ENCODE data around the gene C1GALT1. TPM values are rescaled to one million over a fixed set of nuclear protein-coding genes. Genes with fewer than 3 reads are reported as not detected.

Gene C1GALT1
- total RNA-seq, 1 experiment from 2014 or later: 54.2 TPM

DNA sequence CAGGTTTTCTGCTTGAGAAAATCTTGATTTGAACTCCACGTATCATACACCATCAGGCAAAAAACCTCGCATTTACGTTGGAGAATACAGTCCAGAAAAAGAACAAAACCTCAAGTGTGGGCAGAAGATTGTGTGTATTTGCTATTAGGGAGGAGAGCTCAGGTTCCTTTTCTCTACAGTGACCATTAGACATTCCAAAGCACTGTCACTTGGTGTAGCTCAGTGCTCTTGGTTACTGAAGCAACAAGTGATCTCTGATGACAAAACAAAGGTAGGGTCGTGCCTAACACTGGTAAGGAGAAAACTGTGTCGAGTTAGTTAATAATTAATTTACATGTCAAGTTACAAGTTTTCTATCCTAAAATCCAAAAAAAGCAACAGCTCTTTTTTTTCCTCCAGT lies 72.6 kb downstream of the C1GALT1 start:
- H3K4me3 ChIP-seq: no peak overlapping the region
- H3K4me1 ChIP-seq (replicated peaks; ENCODE audit: insufficient read depth): no peaks in the 10 kb centered on the region
- no peak overlapping the region for H3K27ac ChIP-seq
- POLR2A ChIA-PET (ENCODE audit: unreplicated experiment): no interaction called here
- CTCF ChIA-PET: no interaction called here
- H3F3A ChIP-seq (ENCODE audit: insufficient read depth, low read depth): no peaks in the 10 kb centered on the region
- intact Hi-C loops (cut with micrococcal nuclease; ENCODE audit: unreplicated experiment): no loop called here
- H3K36me3 ChIP-seq (ENCODE audit: low read depth): no peaks in the 10 kb centered on the region
- no peaks in the 10 kb centered on the region for H3K79me2 ChIP-seq (ENCODE audit: low read depth)
- H2AFZ ChIP-seq: no peak overlapping the region
- no peaks in the 10 kb centered on the region; the same call in 1 of the 2 replicates for H3K9me3 ChIP-seq (ENCODE audit: insufficient read depth, low read depth)
- no peak for TF ChIP-seq EZH2 (IDR thresholded peaks at IDR 0.05; ENCODE audit: low read depth)
- TF ChIP-seq, protein P1, sequence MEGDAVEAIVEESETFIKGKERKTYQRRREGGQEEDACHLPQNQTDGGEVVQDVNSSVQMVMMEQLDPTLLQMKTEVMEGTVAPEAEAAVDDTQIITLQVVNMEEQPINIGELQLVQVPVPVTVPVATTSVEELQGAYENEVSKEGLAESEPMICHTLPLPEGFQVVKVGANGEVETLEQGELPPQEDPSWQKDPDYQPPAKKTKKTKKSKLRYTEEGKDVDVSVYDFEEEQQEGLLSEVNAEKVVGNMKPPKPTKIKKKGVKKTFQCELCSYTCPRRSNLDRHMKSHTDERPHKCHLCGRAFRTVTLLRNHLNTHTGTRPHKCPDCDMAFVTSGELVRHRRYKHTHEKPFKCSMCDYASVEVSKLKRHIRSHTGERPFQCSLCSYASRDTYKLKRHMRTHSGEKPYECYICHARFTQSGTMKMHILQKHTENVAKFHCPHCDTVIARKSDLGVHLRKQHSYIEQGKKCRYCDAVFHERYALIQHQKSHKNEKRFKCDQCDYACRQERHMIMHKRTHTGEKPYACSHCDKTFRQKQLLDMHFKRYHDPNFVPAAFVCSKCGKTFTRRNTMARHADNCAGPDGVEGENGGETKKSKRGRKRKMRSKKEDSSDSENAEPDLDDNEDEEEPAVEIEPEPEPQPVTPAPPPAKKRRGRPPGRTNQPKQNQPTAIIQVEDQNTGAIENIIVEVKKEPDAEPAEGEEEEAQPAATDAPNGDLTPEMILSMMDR (conservative IDR thresholded peaks at IDR 0.05): no peak
- BruUV-seq (replicated peaks): no TSS peak
- H4K20me1 ChIP-seq (ENCODE audit: insufficient read depth): no peaks in the 10 kb centered on the region
- H3K4me2 ChIP-seq: no peak overlapping the region
- no peaks in the 10 kb centered on the region for H3K9me2 ChIP-seq (ENCODE audit: insufficient read depth)
- no peaks in the 10 kb centered on the region for H3K27me3 ChIP-seq (ENCODE audit: insufficient read depth, low read depth)
- no peak for DNase-seq

DNA sequence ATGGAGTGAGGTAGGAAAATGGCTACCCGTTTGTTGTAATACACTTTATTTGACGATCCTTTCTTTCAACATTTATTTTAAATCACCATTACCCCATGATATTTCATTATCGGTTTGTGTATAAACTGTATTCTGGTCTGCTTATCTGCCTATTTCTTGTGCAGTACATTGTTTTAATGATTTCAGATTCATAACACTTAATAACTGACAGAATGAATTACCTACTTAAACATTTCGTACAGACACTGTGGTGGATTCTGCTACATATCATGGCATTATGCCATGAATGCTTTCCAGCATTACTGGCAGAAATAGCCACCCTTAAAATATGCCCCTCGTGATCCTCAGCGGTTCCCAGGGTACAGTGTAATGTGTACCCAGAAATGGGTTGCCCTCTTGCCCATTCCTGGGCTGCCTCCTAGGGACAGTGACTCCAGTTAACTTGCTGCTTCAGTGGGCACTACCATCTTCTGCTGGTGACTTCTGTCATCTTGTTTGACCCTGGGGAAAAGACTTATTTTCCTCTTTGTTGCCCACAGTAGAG lies 74.5 kb downstream of the C1GALT1 start:
- H3K79me2 ChIP-seq (ENCODE audit: low read depth): no peaks in the 10 kb centered on the region
- BruUV-seq (replicated peaks): no TSS peak
- TF ChIP-seq EZH2 (IDR thresholded peaks at IDR 0.05; ENCODE audit: low read depth): no peak
- H3K4me1 ChIP-seq (replicated peaks; ENCODE audit: insufficient read depth): no peaks in the 10 kb centered on the region
- H3K27me3 ChIP-seq (ENCODE audit: insufficient read depth, low read depth): no peaks in the 10 kb centered on the region
- no peak overlapping the region for H3K4me3 ChIP-seq
- POLR2A ChIA-PET (ENCODE audit: unreplicated experiment): no interaction called here
- intact Hi-C loops (cut with micrococcal nuclease; ENCODE audit: unreplicated experiment): no loop called here
- DNase-seq: no peak
- H3K9me2 ChIP-seq (ENCODE audit: insufficient read depth): no peaks in the 10 kb centered on the region
- H2AFZ ChIP-seq: no peak overlapping the region
- no peak overlapping the region for H3K4me2 ChIP-seq
- no peak overlapping the region for H3K27ac ChIP-seq
- H3K36me3 ChIP-seq (ENCODE audit: low read depth): no peaks in the 10 kb centered on the region
- CTCF ChIA-PET: no interaction called here
- H3F3A ChIP-seq (ENCODE audit: insufficient read depth, low read depth): no peaks in the 10 kb centered on the region
- H3K9me3 ChIP-seq (ENCODE audit: insufficient read depth, low read depth): no peaks in the 10 kb centered on the region; the same call in 1 of the 2 replicates
- H4K20me1 ChIP-seq (ENCODE audit: insufficient read depth): no peaks in the 10 kb centered on the region

DNA sequence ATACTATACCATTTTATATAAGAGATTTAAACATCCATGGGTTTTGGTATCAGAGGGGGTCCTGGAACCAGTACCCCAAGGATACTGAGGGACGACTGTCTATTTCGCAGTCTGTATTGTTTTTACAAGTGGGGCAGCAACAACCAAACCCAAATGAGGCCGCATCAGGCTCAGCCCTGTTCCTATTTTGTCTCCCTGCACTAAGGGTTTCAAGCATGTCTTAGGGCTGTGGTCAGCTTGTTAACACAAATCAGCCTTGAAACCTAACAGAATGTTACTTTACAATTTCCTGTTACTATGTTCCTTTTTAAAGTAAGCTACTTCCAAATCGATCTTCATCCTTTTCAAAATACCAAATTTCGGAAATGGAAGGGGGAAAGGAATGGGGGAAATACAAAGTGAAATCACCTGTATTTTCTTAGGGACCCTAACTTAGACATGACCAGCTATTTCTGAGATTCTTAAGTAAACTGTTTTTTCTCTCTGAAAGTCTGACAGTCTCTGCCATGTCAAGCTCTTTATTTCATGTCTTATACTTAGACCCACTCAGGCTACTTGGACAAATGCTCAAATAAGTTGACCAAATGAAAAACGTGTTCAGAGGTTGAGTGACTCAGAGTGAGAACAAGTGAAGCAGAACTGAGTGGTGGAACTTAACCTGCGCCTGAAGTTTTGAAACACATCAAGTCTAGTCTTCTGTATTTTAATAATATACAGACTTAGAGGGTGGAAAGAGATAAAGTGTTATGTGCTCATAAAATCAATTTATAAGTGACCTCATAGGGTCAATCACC lies 75.8 kb downstream of the C1GALT1 start:
- POLR2A ChIA-PET (ENCODE audit: unreplicated experiment): interaction anchor here (0.7 kb wide), 1 partner anchor 40 kb away, joined by 20 read pairs; no protein-coding TSS in a partner anchor
- TF ChIP-seq, protein P1 (conservative IDR thresholded peaks at IDR 0.05): no peak
- no peak for TF ChIP-seq EZH2 (IDR thresholded peaks at IDR 0.05; ENCODE audit: low read depth)
- Histone ChIP-seq H3K27ac (no peak overlapping the region), H3K36me3 (ENCODE audit: low read depth) (no peaks in the 10 kb centered on the region), H3K27me3 (ENCODE audit: insufficient read depth, low read depth) (no peaks in the 10 kb centered on the region), H3K9me2 (ENCODE audit: insufficient read depth) (no peaks in the 10 kb centered on the region), H3K79me2 (ENCODE audit: low read depth) (no peaks in the 10 kb centered on the region), H3K4me3 (no peak overlapping the region), H3K9me3 (ENCODE audit: insufficient read depth, low read depth) (peaks cover 11% of the 10 kb centered on the region; the same call in 1 of the 2 replicates), H4K20me1 (ENCODE audit: insufficient read depth) (no peaks in the 10 kb centered on the region), H2AFZ (no peak overlapping the region), H3K4me1 (replicated peaks; ENCODE audit: insufficient read depth) (no peaks in the 10 kb centered on the region), H3K4me2 (no peak overlapping the region), H3F3A (ENCODE audit: insufficient read depth, low read depth) (no peaks in the 10 kb centered on the region)
- no TSS peak for BruUV-seq (replicated peaks)
- CTCF ChIA-PET: no interaction called here
- intact Hi-C loops (cut with micrococcal nuclease; ENCODE audit: unreplicated experiment): no loop called here
- DNase-seq: no peak
